Measurements from ENCODE around the gene MYO3B.

DNA sequence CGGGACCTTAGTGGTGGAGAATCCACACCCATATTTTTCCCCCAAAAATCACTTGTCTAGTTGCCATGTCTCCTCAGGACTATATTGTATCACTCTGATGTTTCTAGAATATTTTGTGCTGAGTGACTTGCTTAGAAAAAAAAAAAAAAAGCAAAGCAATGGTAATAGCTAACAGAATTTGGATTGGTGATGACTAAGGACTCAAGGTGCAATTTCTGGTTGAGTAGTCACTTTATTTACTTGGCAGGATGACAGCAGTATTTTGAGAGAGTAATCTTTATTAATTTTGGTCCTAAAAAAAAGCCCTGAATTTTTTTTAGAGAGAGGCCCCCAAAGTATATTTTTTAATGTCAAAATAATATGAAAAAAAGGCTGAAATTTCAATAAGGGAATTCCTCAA lies 32.8 kb upstream of the MYO3B start:
- TF ChIP-seq, protein P1, sequence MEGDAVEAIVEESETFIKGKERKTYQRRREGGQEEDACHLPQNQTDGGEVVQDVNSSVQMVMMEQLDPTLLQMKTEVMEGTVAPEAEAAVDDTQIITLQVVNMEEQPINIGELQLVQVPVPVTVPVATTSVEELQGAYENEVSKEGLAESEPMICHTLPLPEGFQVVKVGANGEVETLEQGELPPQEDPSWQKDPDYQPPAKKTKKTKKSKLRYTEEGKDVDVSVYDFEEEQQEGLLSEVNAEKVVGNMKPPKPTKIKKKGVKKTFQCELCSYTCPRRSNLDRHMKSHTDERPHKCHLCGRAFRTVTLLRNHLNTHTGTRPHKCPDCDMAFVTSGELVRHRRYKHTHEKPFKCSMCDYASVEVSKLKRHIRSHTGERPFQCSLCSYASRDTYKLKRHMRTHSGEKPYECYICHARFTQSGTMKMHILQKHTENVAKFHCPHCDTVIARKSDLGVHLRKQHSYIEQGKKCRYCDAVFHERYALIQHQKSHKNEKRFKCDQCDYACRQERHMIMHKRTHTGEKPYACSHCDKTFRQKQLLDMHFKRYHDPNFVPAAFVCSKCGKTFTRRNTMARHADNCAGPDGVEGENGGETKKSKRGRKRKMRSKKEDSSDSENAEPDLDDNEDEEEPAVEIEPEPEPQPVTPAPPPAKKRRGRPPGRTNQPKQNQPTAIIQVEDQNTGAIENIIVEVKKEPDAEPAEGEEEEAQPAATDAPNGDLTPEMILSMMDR (IDR thresholded peaks at IDR 0.05): no peak
- TF ChIP-seq POLR2A (IDR thresholded peaks at IDR 0.05): no peak
- TF ChIP-seq EP300 (IDR thresholded peaks at IDR 0.05; ENCODE audit: low read depth): no peak
